Stimulated activated CD4-positive, alpha-beta T cell treated with anti-CD3 and anti-CD28 coated beads, Interleukin-4, amount 100 ng/mL, for 1 hour (primary cell): ENCODE measurements around the gene TOGARAM2.
"Not testable (repeated sequence)": the region's sequence is repeated elsewhere in the genome, so short reads cannot be mapped to it uniquely, and the experiment has no call there.

Experiments used
- DNase-seq: peaks from one replicate; pipeline ENCODE4 v3.0.0-alpha.2; 2020

TOGARAM2 gene

DNA sequence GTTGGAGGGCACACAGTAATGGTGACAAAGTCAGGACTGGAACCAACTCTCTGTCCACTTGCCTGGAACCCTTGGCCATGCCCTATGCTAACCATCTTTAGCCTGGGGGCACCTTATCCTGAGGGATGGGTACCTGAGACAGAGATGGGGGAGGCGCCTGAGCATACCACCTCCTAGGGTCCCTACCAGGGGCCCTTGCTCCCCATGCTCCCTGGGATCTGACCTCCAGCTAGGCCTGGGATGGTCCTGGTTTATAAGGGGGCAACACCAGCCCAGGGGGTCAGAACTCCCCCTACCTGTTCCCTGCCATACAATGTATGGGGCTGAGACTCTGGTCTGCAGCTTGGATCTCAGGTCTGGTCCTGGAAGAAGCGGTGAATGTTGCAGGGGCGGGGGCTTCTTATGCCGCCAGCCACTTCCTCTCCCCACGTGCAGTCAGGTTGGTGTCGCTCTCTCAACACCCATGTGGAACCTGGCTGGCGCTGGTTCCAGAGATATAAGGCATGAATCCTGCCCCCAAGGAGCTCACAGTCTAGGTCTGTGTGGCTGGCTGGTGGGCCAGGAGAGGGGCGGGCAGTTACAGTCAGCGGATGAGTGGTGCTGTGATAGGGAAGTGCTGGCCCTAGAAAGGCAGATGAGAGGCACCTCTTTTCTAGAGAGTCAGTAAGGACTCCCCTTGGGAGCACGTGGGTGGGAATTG lies 3.8 kb upstream of the TOGARAM2 start:
- no peak for DNase-seq

DNA sequence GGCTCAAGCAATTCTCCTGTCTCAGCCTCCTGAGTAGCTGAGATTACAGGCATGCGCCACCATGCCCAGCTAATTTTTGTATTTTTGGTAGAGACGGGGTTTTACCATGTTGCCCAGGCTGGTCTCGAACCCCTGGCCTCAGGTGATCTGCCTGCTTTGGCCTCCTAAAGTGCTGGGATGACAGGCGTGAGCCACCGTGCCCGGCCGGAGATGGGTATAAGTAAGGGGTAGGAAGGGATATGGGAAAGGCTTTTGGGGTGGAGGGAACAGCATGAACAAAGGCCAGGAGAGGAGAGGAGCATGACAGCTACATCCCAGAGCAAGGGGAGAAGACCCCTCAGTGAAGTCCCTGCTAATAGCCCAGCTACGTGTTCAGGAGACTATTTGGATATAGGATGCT lies 3.1 kb upstream of the TOGARAM2 start:
- not testable (repeated sequence) for DNase-seq

DNA sequence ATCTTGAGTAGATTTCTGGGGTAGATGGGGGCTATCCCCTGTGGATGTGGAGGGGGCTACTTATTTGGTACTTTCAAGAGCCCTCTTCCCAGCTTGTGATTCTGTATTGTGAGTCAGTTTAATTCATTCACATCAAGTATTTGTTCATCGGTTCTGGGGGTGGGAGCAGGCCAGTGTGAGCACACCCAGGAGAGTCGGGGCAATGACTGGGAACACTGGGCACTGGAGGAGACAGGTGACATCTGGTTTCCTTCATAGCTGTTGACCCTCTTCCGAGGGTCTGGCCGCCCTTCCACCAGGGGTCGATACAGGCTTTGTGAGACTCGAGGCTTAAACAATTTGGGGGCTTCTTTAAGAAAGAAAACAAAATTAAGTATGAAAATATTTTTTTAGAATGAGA lies 2.5 kb upstream of the TOGARAM2 start:
- no peak for DNase-seq

DNA sequence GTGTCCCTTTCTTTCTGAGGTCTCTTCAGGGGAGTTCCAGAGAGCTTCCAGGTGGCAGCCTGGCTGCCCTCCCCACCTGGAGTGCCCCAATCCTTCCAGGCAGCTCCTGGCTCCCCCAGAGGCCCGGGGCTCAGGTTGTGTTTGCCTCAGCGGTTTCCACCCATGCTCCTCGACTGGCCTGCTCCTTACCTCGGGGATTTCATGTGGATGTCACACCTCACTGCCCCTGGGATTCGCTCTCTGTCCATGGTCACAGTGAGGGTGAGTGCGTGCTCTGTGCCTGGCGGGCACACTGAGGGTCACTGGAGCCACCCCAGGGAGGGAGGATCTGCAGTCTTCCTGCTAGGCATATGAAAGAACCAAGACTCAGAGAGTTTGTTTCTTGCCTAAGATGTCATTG lies 2.1 kb upstream of the TOGARAM2 start:
- no peak for DNase-seq

DNA sequence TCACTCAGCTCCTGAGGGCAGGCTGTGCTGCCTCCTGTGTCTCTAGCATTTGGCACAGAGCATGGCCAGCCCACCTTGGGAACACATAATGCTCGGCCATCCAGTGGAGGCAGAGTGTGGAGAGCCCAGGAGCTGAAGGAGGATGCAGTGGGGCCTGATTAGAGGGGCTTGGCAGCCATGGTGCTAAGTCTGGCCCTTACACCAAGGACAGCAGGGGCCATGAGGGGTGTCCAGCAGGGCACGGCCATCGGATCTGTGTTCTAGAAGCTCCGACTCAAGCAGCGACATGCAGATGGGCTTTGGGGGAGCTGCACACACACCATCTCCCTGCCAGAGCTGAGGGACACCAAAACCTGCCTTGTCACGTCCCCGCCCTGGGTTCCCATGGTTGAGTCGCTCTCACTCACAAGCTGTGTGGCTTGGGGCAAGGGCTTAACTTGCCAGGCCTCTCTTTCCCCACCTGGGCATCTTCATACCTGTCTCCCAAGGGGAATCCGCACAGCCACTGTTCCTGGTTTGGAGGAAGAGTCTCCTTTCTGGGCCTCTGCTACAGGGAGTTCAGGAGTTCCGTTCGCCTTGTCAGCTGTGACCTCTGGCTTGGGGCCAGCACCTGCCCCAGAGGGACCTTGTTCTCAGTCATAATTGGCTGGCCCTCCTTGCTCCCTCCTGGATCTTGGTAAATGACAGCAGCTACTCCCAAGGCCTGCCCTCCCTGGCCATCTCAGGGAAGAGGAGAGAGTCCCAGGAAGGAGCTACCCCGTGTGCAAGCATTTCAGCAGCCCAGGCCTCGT lies 1.3 kb upstream of the TOGARAM2 start:
- no peak for DNase-seq

DNA sequence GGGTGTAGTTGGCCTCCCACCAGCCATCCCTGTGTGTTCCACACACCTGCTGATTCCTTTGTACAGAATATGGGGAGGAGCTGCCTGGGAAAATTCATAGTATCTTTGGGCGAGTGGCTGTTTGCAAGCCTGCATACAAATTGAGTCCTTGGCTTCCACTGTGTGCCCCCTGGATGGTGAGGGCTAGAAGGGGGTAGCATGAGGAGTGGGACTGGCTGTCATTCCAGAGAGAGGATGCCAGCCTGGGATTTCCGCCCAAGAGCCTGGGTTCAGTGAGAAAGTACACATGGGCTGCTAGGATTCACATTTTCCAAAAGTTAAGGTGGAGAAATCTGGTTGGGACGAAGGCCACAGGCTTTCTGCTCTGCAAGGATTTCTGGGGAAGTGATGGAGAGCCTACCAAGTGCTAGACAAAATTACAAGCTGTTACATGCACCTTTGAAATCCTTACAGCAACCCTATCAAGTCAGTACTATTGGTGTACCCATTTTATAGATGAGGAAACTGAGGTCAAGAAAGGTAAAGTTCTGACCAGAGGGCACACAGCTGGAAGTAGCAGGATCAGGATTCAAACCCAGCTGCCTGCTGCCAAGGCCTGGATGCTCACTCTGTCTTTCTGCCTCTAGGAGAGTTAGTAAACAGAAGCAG lies 606 bp upstream of the TOGARAM2 start:
- no peak for DNase-seq

DNA sequence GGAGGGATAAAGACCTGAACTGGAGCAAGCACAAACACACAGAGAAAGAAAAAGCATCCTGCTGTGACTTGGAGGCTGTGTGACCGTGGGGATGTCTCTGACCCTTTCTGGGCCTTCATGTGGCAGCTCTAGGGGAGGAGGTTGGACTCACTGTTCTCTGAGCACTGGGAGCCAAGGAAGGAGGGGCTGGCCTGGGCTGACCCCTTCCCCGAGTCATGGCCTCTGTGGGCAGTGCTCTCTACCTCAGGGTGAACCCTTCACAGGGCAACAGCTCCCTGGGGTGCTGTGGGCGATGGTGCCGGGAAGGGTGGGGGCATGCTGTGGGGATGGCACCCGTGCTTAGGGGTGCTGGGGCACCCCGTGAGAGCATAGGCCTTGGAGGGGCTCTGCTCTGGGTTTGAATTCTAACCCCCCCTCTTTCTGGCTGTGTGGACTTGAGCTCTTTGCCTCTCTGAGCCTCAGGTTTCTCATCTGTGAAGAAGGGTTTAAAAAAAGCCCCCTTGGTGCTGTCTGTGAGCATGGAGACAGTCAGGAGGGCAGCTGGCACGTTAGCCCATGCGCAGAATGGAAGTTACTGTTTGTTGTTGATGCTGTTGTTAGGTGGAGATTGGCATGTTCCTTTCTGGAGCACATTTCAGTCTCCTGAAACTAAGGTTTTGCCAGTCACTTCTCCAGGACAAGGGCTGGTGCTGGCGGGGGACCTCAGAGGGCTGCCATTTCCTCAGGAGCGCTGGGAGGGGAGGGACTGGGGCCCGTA lies 700 bp downstream of the TOGARAM2 start:
- DNase-seq: no peak

DNA sequence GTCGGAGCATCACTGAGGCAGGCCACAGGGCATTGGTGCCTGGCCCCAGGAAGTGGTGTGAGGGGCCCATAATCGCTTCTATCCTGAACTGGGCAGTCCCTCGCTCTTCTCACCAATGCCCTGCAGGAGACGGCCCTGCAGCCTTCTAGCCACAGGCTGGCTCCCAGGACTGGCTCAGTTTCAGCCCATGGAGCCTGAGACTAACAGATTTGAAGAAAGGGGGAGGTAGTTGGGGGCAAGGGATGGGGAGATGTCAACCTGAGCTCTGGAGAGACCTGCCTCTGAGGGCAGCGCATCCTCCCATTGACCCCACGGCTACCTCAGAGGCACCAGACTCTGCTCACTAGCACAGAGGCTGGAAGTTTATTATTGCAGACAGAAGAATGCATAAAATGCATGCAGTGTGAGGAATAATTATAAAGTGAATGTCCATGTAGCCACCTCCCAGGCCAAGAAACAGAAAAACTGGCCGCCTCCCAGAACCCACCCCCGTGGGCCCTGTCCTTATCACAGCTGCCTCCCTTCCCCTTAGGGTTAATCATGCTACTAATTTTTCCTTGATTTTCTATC lies 1.4 kb downstream of the TOGARAM2 start:
- DNase-seq: no peak

DNA sequence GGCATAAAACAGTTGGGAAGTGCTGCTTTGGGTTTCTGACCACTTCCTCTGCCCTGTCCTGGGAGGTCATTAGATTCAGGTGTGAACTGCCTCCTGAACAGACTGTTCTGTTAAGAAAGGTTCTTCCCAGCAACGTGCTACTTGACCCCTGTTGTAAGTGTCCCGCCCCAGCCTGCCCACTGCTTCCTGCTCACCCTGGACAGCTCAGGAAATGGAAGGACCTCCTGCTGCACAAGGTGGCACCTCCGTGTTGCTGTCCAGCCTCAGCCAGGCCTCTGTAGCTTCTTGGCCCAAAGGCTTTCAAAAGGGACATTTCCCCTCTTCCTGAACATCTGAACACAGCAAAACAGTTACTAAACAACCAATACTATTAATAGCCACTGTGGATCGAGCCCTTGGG lies 5.3 kb downstream of the TOGARAM2 start:
- no peak for DNase-seq

DNA sequence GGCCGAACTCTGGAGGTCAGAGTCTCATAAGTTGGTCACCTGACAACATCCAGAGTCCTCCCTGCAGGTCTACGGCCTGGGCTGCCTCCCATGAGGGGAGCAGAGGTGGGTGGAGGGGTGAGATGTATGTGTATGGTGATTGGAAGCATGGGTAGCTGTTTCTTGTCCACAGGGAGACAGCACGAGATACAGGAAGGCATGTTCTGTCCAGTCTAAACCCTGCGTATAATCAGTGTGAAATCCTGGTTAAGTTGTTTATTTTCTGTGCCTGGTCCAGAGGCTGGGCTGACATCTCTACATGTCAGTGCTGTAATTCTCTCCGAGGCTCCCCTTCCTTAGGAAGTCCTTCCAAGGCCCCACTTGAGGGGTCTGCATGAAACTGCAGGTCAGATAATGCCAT lies 8.9 kb downstream of the TOGARAM2 start:
- DNase-seq: no peak

DNA sequence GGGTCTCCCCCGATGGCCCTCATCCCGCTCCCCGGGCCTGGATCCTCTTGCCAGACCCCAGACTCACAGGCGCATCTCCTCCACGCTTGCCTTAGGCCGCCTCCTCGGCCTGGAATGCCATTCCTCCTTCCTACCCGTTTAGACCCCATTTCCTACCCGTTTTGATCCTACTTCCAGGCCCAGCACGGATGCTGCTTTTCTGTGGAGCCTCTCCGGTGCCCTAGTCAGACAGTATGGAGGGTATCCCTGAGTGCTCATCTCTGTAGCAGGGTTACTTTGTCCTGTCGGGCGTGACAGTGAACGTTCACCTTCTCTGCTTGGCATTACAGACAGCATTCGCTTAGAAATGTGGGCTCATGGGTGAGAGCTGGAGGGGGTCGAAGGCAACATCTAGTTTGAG lies 9.3 kb downstream of the TOGARAM2 start:
- DNase-seq: no peak

DNA sequence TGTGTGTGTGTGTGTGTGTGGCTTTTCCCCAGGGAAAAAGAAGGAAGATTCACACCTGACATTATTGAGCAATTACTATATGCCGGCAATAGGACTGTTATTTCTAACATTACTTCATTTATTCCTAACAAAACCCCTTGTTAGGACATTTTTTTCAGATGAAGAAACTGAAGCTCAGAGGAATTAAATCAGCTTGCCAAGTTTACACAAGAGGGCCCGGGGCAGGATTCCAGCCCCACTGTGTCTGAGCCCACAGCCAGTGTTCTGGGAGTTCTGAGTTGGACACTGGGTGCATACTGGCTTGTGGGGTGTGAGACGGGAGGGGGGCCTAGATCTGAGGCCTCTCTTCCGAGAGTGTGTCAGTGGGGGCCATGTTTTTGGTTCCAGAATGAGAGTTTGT lies 9.9 kb downstream of the TOGARAM2 start:
- no peak for DNase-seq

DNA sequence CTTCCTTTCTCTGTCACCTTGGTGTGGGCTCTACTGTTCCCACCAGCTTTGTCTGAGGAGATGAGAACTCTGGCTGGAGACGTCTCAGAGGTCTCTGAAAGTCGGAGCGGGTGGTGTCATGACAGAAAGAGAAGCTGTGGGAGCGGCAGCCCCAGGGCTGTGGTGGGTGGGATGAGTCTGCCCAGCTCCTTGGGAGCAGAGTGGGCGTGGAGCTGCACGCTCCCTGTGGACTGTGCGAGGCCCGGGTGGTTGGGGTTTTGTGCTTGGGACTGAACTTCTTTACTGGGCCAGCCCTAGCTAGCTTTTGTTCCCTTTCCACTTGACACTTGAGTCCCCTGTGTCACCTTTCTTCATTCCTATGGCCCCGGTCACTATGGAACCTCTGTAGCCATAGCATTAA lies 10.4 kb downstream of the TOGARAM2 start:
- no peak for DNase-seq

DNA sequence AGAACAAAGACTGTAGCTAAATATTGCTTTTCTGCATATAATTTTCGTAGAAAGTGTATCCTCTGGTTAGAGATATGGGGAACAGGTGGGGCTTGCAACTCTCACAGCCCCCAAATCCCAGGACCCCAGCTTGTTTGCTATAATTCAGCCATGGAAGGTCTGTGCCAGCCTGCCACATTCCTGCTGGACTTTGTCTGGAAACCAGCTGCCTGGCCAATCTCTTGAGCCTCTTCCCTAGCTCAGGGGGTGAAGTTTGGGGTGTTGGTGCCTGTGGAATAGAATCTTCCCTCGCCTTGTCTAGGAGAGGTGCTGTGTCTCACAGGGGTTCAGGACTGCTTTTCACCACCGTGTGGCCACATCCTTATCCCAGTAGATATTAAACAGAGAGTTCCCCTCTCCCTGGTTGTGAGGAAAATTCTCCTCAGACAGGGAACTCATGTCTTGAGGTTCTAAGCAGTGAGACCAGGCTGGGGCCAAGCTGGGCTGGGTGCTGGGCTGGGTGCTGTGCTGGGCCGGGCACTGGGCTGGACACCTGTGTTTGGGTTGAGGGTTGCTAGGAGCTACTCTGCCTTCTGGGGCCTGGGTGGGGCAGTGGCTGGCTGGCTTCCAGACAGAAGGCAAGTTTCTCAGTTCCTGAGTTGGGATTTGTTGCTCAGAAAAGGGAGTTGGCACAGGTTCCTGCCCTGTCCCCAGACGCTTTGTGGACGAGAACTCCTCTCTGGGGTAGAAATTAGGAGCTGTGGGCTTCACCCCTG lies 12.3 kb downstream of the TOGARAM2 start:
- no peak for DNase-seq

DNA sequence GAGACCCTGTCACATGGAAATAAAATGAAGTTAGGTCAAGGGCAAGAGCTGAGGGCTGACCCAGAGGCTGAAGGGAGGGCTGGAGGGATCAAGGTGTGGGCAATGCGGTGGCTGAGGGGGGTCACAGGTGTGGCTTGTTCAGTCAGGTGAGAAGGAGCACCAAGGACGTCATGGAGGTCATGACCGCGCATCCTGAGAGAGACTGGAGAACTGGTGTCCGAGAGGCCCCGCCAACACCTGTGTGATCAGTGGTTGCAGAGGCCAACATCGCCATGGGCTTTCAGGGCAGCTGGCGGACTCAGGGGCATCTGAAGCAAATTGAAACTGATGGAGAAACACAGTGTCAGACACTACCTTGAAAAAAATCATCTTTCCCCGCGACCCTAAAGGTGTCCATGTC lies 13.0 kb downstream of the TOGARAM2 start:
- no peak for DNase-seq

DNA sequence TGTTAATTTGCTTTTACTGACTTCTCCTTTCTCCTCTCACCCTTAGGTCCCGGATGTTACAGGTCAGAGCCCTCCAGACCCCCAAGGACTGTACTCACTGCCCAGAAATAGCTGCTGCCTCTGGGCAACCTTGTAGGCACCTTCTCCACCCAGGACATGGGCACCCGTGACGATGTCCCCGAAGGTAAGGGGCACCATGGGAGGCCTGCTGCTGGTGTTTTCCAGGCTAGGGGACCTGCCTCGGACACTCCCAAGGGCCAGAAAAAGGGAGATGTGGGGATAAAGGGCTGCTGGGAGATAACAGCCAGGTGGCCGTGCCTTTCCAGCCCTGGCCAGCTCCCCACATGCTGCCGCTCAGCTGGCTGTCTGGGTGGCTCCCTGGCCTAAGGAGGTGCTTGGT lies 13.6 kb downstream of the TOGARAM2 start:
- DNase-seq: no peak

DNA sequence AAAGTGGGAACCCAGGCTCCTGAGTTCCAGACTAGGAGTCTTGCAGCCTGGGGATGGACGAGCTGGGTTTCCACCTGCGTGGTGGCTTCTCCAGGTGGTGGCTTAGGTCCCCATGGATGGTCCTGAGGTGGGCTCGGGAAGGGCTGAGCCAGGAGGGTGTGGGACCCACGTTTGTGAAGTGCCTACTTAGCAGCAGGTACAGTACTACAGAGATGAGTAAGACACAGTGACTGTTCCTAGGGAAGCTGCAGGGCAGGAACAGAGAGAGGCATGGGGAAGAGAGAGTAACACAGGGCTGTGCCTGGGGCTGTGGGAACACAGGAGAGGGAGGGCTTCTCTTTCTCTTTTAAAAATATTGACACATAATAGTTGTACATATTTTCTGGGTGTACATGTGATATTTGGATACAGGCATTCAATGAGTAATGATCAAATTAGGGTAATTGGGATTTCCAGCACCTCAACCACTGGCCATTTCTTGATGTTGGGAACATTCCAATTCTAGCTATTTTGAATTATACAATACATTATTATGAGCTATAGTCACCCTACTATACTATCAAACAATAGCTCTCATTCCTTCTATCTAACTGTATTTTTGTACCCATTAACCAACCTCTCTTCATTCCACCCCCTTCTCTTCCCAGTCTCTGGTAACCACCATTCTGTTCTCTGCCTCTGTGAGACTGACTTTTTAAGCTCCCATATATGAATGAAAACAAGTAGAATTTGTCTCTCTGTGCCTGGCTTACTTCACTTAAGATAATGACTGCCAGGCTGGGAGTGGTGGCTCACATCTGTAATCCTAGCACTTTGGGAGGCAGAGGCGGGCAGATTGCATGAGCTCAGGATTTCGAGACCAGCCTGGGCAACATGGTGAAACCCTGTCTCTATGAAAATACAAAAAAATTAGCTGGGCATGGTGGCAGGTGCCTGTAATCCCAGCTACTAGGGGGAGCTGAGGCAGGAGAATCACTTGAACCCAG lies 15.0 kb downstream of the TOGARAM2 start:
- no peak for DNase-seq

DNA sequence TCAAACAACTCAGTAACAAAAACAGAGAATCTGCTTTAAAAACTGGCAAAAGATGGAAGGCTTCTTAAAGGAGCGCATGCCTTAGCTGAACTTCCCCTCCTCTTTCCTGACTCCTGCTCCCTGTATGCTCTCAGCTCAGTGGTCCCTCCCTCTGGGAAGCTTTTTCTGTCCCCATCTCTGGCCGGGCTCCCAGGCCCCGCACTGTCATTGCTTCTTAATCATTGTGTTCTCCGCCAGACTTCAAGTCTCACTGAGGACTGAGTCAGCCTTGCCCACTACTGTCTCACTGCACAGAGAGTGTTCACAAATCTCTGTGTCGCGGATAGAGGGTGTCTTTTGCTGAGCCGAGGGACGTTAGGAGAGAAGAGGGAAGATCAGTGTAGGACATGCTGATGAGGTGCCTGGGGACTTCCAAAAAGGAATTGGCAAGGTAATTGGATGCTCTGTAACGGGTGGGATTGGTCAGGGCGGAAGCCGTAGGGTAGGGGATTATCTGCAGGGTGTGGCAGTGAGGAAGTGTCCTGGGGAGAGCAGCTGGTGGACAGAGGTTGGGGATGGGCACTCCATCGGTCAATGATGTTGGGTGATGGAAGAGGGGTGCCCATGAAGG lies 16.2 kb downstream of the TOGARAM2 start:
- DNase-seq: no peak

DNA sequence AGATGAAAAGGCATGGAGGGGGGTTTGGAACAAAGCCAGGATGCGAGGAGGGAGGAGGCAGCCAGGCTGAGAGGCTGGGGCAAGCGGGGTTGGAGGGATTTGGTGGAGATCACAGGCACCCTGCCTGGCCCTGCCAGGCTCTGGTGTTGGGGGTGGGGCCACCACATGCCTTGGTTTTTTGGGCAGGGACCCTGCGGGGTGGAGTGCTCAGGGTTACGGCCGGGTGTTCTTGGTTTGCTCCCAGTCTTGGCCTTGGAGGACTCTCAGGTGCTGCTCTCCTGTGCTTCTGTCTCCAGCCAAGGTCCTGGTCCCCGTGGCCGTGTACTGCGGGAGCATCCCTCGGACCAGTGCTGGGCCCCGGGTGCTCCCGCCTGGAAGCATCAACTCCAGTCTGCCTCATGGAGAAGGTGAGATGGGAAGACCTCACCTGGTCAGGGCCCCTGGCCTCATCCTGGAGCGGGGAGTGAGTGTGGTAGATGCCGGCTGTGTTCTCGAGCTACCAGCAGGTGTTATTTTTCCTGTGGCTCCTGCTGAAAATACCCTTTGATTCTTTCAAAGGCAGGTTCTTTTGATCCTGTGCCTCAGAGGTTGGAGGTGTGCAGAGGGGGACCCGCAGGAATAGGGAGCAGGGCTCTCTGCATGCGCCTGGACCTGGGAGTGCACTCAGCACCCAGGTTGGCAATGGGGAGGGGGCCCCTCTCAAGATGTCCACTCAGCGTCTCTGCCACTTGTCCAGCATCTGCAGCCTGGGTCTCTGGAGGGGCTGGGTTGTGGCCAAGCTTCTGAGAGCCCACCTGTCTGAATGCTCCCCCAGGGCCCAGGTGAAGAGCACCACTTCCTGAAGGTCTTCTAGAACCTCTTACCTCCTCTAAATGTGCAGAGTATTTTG lies 17.0 kb downstream of the TOGARAM2 start:
- no peak for DNase-seq
